Stimulated activated CD8-positive, alpha-beta memory T cell treated with anti-CD3 and anti-CD28 coated beads, Interleukin-4, amount 100 ng/mL, for 4 hours (primary cell): Measurements from ENCODE around the gene PTPN4.

Experiments used
- DNase-seq, 2 donors: peaks; one replicate each; pipeline ENCODE4 v3.0.0-alpha.2; 2020; ENCODE audit warnings: low read depth in 2 of 2, low spot score in 1 of 2

Gene PTPN4, protein sequence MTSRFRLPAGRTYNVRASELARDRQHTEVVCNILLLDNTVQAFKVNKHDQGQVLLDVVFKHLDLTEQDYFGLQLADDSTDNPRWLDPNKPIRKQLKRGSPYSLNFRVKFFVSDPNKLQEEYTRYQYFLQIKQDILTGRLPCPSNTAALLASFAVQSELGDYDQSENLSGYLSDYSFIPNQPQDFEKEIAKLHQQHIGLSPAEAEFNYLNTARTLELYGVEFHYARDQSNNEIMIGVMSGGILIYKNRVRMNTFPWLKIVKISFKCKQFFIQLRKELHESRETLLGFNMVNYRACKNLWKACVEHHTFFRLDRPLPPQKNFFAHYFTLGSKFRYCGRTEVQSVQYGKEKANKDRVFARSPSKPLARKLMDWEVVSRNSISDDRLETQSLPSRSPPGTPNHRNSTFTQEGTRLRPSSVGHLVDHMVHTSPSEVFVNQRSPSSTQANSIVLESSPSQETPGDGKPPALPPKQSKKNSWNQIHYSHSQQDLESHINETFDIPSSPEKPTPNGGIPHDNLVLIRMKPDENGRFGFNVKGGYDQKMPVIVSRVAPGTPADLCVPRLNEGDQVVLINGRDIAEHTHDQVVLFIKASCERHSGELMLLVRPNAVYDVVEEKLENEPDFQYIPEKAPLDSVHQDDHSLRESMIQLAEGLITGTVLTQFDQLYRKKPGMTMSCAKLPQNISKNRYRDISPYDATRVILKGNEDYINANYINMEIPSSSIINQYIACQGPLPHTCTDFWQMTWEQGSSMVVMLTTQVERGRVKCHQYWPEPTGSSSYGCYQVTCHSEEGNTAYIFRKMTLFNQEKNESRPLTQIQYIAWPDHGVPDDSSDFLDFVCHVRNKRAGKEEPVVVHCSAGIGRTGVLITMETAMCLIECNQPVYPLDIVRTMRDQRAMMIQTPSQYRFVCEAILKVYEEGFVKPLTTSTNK

DNA sequence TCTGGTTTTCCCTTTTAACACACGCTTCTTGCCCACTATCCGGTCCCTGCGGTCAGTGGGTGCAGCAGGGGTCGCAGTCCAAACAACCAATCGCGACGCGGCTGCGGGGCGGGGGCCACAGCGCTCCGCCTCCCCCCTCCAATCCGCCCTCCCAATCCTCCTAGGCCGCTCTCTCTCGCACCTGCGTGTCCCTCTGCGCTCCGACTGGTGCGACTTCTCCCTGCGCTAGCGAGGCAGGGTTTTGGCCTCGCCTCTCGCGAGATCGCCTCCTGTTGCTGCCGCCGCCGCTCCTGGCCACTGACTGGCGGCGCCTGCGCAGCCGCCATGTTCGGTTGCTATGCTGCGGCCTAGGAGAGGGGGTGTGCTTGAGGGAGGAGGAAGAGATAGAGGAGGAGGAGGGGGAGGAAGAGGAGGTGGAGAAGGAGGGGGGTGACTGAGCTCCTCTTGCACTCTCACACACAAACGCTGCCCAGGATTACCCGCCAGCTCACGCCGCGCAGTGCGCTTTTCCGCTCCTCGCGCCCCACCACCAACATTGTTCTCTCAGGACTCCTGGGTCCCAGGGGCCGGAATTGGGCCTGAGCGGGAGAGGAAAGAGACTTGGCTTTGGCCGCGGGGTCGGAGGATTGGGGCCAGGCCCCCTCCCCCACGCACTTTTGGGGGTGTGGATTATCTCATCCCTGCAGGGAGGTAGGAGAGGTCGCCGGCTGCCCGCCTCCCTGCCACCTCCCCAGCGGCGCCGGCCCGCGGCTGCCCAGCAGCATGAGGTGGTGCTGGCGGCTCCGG is at the start of gene PTPN4:
TSS of gene PTPN4 (plus strand) at position 472 of the 786 bp plus-strand sequence. CDS start 49,932 bp downstream, outside the sequence.
- peak; percentile 85 to 93 for DNase-seq

DNA sequence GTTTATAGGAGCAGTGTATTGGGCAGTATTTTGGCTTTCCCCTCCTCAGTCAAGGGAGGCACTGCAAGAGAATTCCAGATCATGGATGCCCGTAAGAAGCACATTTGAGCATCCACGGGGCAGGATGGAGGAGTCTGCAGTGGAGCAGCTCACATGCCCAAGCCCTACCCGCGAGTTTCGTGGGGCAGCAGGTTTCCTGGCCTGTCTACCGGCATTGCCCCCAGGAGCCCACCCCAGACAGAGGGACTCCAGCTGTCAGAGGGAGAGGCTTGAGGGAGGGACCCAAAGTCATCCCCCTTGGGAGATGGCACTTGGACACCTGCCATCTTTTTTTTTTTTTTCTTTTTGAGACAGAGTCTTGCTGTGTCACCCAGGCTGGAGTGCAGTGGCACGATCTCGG is 49.4 kb upstream of the PTPN4 start:
- no peak for DNase-seq

DNA sequence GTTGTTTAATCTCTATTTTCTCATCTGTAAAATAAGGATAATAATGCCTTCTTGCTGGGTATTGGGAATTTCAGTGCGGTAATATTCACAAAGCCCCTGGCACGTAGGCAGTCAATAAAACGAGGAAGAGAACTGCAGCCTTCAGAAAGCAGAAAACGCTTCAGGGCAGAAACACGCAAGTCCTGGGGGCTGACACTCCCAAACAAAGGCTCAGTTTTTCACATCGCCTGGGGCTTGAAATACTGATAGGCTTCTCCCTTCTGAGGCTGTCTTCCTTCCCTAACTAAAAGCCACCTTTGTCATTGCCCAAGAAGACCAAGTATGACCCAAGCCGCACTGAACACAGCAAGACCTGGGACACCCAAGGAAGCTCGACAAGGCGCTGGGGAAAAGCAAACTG is 48.4 kb upstream of the PTPN4 start:
- no peak for DNase-seq

DNA sequence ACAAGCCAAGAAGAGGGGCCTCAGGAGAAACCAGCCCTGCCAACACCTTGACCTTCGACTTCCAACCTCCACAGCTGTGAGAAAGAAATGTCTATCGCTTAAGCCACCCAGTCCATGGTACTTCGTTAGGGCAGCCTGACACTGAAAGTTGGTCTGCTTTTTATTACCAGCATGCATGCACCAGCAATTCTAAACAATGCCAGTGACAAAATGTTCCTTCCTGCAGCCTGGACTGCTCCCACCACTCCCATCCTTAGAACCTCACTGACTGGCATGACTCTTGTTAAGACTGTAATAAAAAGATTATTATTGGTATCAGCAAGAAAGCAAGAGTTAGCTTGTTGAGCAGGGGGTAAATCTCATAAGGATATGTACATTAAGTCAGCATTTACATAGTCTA is 47.2 kb upstream of the PTPN4 start:
- DNase-seq = no peak

DNA sequence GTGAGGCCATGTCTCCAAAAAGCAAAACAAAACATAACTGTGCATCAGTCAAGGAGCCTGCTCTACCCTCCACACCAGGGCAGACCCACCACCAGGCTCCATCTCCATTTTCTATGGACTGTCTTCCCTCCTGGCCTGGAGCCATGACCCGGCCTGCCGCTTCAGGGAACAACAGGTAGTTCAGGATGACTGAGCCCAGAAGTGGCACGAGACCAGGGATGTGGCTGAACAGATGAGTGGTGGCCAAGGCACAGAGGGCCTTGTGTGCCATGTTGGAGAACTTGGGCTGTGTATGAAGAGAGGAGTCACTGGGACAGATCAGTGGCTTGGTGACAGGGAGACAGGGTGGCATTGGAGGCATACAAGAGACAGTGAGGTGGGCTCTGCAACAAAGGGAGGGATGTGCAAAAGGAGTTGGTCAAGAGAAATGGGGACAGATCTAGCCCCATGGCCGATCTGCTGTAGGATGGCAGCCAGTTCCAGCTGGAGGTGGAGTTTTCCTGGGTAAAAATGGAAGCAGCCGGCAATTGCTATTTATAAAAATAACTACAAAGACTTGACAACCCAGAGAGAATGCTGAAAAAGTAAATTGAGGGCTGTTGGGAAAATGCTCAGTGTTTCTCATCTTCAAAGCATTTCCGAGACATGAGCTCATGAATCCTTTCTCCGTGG is 45.8 kb upstream of the PTPN4 start:
- DNase-seq = no peak

DNA sequence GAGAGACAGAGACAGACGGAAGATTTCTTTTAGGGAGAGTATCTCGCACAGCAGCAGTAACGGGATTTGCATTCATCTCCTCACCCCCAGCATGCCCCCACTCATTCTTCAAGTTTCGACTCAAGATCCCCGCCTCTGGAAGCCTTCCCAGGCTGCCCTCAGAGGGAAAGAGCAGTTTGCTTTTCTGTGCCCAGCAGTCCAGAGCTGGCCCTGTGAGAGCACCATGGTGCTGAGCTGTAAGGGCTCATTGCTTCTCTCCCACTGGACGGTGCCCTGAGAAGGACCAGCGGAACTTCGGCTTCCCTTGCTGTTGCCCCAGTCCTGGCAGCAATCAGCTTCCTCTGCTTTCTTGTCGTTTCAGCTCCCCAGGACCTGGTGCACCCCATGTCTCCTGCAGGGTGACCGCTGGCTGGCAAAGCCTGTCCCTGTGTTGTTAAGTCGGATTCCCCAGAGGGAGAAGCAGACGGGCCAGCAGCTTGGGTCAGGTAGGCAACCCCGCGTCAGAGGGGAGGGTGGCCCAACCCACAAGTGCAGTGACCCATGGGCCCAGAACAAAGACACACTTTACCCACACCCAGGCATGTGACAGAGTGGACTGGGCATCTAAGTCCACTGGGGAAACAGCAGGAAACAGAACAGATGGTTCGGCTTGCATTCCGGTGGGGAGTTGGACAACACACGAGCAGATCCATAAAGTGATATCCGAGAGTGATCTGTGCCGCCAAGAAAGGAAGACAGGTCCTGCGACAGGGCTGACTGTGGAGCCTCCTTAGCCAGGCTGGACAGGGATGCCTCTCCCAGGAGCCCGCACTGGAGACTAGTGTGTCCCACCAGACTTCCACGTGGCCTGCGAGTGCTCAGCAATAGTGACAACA is 44.1 kb upstream of the PTPN4 start:
- no peak for DNase-seq

DNA sequence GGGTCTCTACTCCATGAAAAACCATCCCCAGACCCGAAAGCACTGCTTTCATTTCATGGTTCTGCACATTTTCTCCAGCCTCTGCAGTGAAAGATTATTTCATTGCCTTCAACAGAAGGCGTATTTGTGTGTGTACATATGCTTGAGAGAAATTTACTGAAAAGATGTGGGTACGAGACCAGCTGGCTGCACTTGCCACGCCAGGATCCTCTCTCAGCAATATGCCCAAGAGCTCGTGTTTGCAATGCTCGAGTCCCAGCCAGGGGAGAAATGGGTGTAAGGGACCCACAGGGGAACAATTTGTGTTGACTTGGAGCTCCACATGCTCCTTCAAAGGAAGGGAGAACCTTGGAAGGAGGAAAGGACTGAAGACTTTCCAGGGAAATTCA is 43.4 kb upstream of the PTPN4 start:
- DNase-seq = no peak

DNA sequence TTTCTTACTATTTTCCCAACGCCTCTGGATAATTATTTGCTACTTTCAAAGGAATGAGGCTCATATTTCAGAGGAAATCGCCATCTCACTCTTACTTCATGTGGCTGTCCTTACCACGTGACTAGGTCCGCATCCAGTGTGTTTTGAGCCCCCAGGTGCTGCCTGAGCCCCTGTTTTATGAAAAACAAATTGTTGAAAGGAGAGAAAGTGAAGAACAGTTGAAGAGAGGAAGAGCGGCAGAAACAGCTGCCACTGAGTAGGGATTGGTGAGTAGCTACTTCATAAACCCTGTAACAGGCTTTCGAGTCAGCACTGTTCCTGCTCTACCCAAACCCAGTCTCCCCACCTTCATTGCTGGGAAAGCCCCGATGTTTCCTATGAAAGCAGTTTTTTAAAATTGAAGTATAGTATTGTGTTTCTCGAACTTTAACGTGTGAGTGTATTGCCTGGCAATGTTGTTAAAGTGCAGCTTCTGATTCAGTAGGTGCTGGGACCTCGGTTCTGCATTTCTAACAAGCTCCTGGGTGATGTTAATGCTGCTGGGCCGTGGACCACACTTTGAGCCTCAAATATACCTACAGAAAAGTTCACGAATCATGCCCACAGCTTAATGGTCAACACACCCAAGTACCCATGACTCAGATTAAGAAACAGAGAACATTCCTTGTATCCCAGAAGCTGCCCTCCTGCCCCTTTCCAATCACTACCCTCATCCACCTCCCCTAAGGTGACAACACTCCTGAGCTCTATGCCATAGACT is 41.0 kb upstream of the PTPN4 start:
- no peak for DNase-seq

DNA sequence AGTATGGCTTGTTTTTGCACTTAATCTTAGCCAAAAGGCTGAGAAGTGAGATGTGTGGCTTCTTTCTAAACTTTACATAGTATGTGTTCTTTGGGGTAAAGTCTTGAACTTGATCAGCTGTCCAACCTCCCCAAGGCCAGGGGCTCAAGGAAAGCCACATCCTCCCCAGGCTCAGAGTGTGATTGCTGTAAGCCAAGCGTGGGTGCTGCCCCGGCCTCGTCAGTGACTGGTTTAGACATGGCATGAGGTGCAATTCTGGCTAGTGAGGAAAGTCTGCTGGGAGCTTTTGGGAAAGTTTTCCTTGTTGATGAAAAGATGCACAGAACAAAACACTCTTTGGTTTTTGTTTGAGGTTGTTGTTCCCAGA is 40.5 kb upstream of the PTPN4 start:
- no peak for DNase-seq

DNA sequence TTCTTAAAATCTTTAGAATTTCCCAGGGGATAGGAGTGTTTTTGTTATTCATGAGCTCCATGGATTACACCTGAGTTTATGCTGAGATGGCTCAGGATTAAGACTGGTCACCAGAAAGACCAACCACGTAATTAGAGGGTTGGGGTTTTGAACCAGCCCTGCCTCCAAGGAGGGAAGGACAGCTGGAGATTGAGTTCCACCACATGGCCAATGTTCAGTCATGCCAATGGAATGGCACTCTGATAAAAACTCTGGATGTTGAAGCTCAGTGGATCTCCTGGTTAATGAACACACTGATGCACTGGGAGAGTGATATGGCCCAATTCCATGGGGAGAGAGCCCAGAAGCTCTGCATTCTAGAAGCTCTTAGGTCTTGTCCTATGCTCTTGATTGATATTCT is 38.7 kb upstream of the PTPN4 start:
- no peak for DNase-seq

DNA sequence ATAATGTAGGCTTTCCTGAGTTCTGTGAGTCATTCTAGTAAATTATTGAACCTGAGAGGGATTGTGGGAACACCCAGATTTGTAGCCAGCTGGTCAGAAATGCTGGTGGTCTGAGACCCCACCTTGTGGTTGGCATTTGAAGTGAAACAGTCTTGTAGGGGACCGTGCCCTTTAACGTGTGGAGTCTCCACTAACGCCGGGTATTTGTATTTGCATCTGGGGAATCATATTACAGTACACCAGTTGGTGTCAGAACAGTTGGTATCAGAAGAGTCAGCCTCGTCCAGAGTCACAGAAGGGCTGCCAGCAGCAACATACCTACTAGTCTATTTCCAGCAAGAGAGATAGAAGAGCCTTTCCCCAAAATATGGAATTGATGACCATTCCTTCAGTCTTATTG is 38.3 kb upstream of the PTPN4 start:
- no peak for DNase-seq

DNA sequence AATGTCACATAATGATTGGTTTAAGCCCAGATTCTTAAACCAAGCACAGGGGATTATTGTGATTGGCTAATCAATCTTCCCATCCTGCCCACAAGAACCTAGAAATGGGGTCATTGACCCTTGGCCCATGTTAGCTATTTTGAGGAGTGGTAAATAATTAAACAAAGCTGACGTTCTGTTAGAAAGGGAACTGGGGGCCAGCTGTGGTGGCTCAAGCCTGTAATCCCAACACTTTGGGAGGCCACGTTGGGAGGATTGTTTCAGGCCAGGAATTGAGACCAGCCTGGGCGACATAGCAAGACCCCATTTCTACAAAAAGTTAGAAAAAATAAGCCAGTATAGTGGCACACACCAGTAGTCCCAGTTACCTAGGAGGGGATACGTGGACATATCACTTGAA is 37.8 kb upstream of the PTPN4 start:
- no peak for DNase-seq

DNA sequence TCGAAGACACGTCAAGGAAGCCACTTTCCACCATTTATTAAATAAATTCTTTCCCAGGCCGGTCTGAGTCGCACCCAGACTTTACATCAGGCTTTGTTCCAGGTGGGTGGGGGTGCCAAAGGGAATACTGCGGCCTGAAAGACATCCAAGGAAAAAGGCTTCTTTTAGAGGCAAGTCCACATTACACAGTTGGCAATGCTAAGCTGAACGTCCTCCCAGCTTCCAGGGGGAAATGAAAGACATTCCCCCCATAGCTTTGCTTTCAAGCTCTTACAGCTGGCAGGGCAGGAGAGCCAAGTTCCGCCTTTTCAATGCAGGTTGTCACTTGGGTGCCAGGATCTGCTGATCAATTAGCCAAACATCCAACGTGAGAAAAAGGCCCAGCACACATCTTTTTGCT is 36.5 kb upstream of the PTPN4 start:
- DNase-seq = no peak

DNA sequence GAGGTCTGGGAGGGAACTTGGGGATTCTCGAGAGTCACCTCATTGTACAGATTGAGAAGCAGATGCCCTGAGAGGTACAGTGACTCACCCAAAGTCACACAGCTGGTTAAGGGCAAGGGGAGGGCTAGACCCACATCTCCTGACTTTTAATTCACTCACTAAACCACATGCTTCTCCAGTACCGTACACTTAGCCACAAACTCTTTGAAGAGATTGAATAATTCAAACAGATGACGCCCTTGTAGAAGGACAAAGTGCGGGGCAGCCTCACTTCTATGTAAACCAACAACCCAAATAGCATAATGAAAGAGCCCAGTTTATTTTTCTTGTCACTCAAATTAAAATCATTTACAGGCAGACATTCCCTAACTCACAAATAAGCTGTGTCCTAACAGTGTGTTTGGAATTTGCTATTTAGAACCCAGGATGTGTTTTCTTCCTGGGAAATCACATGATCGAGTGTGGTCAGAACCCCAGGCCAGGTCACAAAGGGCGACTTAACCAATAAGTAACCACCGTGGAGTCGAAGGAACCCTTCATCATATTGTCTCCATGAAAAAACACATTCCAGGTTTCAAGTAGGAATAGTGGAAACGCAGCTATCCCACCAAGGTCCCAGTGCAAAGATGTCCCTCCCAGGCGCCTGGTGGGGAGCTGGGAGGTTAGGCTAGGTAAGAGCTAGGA is 35.8 kb upstream of the PTPN4 start:
- no peak for DNase-seq

DNA sequence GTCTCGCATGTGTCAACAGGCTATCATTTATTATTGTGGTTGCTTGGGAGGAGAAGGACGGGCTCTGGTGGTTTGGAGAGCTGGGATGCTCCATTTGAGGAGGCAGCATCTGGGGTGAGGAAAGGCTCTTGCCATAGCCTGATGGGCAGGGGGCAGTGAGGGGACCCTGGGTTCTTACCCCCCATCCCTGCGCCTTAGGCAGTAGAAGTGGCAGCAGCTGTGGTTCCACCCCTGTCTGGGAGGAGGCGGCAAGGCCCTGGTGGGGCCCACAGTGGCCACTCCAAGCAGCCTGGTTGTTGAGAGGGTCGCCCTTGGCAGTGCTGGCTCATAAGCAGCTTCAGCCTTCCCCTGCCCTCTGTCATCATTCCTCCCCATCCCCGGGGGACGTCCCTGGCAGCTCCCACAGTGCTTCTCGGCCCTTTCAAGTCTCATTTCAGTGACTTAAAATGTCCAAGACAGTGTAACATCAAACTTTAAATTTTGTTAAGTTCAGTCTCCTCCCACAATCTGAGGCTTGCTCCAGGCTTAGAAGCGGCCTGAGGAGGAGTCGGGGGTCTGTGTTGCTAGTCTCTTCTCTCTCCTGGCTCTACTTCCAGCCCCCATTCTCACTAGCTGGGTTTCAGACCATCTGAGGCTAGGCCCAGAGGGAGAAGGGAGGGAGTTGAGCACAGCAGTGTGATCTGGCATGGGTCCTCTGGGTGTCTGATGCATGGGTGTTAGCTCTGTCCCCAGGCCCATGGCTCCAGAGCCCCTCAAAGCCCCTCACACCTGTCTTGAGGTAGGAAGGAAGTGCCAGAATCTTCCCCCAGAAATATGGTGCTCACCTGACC is 34.9 kb upstream of the PTPN4 start:
- no peak for DNase-seq

DNA sequence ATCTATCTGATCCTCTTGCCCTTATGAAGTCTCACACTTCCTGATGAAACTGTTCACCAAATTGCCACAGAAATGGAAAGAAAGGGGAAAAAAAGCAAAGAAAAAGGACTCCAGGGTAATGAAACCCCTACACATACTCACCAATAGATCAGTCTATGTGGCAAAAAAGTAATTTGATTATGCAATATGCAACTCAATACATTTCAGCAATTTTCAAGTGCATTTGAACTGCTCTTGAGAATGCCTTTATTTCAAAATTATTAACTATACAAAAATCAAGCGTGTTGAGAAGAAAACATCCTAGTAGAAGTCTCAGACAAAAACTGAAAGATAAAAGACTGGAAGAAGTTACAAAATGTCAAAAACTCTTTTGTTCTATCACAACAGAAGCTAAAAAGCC is 32.2 kb upstream of the PTPN4 start:
- no peak for DNase-seq

DNA sequence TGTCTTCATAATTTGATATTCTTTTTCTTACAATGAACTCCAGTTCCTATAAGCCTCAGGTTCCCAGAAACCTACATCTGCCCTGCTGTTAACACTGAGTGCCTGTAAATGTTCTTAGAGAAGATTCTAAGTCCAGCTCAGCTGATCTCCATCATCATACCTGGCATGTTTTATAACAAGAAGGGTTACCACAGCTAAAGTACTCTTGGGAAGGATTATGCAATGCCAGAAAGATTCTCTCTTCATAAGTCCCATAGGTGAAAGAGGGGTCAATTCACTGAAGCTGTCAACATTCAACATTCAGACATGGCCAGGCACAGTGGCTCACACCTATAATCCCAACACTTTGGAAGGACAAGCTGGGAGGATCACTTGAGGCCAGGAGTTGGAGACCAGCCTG is 31.3 kb upstream of the PTPN4 start:
- no peak for DNase-seq

DNA sequence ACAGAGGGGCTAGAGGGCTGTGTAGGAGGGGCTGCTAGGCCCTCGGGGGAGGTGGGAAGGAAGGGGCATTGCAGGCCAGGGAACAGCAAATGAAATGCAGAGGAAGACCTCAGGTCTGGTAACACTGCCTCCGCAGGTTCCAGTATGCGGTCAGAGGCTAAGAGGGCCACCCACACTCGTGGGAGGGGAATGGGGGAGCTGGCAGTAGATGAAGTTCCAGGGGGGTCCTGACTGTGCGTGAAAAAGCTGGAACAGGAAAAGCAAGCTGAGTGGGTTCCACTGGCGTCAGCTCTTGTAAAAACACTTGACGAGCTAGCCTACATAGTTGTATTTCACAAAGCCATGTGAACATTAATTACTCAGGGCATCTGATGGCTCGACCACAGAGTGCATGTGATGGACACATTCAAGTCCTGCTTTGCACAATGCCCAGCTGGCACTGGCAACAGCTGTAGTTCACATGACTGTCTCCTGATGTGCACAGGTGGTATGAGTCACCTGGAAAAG is 29.0 kb upstream of the PTPN4 start:
- DNase-seq = no peak
